Stimulated activated CD8-positive, alpha-beta memory T cell treated with anti-CD3 and anti-CD28 coated beads, Interleukin-12 subunit alpha, Interleukin-12 subunit beta, amount 100 ng/mL, for 4 hours (primary cell): ENCODE data around the gene RBMS3.
"Not testable (repeated sequence)": the region's sequence is repeated elsewhere in the genome, so short reads cannot be mapped to it uniquely, and the experiment has no call there.

Source experiments
- DNase-seq: peaks from one replicate; pipeline ENCODE4 v3.0.0-alpha.2; 2020; ENCODE audit warnings: low read depth

The RBMS3 gene

GRCh38 chr3:29481969-29482767, 201.3 kb downstream of the RBMS3 start:
- no peak for DNase-seq

DNA sequence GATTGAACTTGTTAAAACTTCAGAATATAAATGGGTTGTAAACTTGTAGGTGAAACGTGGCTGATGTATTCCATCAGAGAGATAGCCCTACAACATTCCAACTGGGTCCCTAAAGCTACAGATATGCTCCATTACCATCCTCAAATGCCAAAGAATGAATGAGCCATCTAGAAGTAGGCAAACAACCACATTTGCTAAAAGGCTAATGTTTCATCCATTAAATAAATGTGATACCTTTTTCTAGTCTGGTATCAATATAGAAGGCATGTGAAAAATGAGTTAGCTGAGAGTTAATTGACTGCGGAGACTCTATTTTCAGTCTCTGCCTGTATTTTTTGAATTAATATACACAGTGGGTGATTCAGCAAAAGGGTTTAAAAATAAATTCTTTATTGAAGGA, 203.8 kb downstream of the RBMS3 start:
- DNase-seq, result no peak

DNA sequence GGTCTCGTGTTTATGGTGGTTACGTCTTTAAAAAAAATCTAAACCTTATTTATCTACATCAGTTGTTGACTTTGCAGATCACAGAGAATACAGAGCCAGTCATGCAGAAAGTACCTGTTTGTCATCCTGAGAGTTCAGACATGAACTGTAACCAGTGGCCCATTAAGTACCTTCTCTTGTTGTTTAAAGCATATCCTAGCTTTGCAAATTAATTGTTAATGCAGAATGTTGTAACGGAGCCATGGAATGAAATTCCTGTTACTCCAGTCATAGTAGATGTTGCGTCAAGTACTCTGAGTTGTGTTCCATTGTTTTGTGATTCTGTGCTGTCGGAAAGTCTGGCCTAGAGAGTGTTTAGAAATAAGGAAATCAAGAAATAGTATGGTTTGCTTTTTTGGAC, 205.2 kb downstream of the RBMS3 start:
- DNase-seq, result no peak

GRCh38 chr3:29486917-29487316, 206.0 kb downstream of the RBMS3 start:
- no peak for DNase-seq

GRCh38 chr3:29488922-29489321, 208.1 kb downstream of the RBMS3 start:
- DNase-seq, result no peak

- DNase-seq, result no peak
These were observed 212.2 kb downstream of the RBMS3 start for GRCh38 chr3:29493109-29493508.

DNA sequence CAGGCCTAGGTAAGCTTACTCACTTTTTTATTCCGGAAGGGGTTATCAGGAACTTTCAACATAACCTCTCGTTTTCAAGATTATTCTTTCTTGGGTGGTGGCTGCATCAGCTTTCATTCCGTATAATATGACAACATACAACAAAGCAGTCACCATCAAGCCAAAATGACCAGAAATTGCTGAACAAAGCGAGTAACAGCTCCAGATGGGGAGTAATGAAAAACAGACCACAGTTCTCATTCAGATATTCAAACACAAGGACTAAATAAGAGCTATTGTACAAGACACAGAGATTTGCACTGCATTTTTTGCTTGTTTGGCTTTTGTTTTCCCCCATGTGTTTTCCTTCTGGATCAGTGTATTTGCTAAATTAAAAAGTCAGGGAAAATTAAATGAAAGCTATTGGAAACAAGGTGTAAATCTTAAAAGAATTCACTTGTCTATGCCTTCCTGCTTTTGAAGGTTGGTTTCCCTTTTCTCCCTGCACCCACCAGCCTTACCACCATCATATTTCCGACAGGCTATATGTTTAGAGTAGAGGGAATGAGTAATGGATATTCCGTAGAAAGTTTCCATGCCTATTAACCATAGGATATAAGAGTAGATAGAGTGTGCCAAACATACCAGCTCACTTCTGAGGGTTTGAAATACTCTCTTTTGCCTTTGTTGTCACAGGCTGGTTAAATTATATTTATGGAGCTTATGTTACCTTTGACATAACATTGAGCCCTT, 213.6 kb downstream of the RBMS3 start:
- DNase-seq, result no peak

GRCh38 chr3:29497282-29497681, 216.4 kb downstream of the RBMS3 start:
- no peak for DNase-seq

DNA sequence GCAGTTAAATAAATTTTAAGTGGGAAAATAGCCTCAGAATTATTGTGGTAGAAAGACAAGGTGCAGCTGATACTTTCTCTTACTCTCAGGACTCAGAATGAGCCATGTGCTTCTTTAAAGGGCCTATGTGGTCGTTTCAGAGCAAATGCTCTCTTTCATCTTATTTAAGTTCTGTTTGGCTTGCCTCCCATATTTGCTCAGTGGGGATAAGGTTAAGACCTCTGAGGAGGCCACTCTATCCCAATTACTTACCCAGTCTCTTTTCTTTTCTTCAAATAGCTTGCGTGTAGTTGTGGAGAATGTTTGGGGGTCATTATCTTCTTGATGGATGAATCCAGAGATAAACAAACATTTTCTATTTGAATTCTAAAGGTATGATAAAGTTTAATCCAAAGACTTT, 221.9 kb downstream of the RBMS3 start:
- no peak for DNase-seq

- no peak for DNase-seq
These were observed 222.4 kb downstream of the RBMS3 start for GRCh38 chr3:29503314-29503713.

DNA sequence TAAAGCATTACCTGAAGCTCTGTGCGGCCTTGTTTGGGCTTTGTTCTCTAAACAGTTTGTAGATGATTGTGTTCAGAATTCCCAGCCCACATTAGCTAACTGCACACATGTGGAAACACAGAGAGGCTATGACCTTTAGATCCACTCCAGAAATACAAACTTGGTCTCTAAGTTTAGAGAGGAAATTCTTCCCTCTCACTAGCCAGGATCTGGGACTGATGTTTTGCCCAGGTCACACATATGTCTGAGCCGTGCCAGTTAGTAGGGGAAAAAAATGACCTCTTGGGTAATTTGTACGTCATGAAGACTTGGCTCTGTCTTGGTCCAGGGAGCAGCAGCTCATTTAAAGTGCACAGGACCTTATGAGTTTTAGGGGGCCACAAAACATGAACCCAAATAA, 223.1 kb downstream of the RBMS3 start:
- DNase-seq, result no peak

GRCh38 chr3:29506502-29506901, 225.6 kb downstream of the RBMS3 start:
- no peak for DNase-seq

DNA sequence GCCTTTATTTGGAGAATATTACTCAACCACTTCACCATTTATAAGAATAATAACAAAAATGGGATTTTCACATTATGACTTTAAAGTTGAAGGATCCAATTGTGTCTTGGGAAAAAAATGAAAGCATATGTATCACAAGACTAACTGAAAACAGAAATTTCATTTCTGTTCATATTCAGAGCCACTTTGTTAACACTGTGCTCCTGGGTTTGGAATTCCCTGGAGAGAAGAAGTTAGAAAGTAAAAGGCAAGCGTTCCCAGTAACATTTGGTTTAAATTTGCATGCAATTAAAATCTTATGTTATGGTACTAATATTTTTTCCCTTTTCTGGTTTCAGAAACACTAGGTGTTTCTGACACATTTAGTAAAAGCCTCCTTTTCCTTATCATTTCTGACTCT, 230.8 kb downstream of the RBMS3 start:
- DNase-seq, result no peak

DNA sequence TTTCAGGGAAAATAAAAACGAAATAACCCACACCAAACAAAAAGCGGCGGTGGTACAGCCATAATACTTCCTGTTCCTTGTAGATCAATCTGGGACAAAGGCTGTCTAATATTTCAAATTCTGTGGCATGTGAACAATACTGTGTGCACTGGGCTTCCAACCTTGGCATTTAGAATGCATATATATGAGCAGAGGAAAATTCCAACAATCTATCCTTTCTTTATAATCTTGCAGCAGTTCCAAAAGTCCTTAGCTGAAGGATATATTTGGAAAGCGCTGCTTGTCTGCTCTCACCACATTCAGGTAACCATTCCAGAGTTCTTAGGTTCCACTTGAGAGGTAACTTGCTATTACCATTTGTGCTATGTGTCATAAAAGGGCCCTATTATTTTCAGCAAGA, 231.8 kb downstream of the RBMS3 start:
- DNase-seq, result no peak

DNA sequence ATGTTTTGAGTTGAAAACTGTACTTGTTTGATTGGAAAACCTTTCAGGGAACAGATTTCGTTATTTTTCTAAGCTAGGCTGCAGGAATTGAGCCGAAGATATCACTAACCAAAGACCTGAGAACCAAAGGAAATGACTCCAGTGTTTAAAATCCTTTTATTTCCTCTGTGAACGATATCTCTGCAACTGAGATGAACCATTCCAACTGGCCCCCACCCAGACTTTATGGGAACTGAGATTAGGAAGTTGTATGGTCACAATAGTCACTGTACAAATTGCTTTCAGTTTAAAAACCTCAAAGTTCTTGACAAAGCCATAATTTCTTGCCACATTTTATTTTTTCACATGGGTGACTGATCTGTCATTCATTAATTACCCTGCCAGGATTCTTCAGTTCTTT, 232.4 kb downstream of the RBMS3 start:
- no peak for DNase-seq

GRCh38 chr3:29514170-29514569, 233.3 kb downstream of the RBMS3 start:
- DNase-seq, result no peak

DNA sequence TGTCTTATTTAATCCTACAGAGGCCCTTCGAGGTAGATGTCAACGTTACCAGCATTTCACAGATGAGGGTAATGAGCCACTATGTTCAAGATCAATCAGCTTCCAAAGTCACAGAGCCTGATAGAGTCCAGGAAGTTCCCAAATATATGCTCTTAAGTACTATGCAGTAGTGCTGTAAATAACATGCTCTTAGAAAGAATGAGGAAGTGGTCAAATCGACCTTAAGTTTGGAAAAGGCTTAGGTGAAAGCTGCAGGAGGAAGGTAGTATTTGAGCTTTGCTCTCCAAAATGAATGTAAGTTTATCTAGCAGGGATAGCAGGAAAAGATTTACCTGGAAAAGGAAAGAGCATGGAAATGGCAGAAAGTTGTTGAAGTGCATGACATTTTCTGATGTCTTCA, 234.0 kb downstream of the RBMS3 start:
- DNase-seq, result no peak

DNA sequence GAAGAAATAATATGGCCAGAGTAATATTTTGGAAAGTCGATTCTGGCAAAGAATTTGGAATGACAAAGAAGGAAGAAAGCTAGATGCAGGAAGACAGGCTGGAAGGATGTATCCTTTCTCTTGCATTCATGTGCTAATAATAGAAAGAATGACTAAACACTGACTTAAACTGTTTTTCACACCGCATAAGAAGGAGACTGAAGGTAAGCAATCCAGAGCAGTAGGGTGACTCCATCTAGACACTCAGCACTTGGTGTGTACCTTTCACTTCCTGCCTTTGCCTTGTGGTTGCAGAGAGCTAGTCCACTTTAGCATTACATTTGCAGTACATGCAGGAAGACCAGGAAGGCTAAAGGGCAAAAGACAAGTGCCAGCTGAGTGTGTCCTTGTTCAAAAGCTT, 234.6 kb downstream of the RBMS3 start:
- DNase-seq, result no peak

DNA sequence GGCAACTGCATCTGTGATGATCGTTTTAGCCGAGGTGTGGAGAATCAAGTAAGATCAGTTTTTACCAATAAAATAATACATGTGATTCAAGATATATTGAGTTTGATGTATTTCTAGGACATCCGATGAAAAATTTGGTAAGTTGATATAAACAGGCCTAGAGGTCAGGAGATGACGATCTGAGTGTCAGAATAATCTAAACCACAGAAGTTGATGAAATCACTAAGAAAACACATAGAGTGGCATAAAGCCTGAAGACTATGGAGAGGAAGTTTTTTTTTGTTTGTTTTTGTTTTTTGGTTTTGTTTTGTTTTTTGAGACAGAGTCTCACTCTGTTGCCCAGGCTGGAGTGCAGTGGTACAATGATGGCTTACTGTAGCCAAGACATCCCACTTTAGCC, 235.3 kb downstream of the RBMS3 start:
- DNase-seq, result no peak

DNA sequence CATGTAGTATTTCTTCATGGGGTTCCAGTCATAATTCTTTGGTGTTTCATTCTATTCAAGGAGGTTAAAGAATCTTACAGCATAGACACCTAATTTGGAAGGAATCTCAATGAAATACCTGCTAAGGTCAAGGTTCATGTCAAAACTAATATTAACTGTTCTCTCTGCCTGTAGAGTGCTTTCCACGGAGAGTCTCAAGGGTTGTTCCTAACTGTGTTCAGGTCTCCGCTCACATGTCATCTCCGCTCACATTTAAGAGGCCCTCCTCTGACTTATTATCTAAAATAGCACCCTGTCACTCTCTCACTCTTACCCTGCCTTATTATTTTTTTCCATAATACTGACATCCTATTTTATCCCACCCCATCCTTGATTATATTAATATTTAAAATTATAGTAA, 239.9 kb downstream of the RBMS3 start:
- no peak for DNase-seq

GRCh38 chr3:29521293-29521692, 240.4 kb downstream of the RBMS3 start:
- no peak for DNase-seq

- DNase-seq, result no peak
These were observed 240.9 kb downstream of the RBMS3 start for GRCh38 chr3:29521751-29522150.

GRCh38 chr3:29524433-29524832, 243.6 kb downstream of the RBMS3 start:
- not testable (repeated sequence) for DNase-seq
